Liver (tissue), 9 donors: ENCODE data around the gene JPT2. TPM values are rescaled to one million over a fixed set of nuclear protein-coding genes. Genes with fewer than 3 reads are reported as not detected.

Source experiments
- DNase-seq: peaks from one replicate; pipeline ENCODE4 v3.0.0-alpha.2; 2017; ENCODE audit warnings: low spot score
- H3K27ac ChIP-seq, 2 donors: one replicate each; pipeline ENCODE4 v1.7.0; 2013; ENCODE audit warnings: inconsistent platforms in 2 of 2, low read length in 2 of 2, control low read depth in 1 of 2, low read depth in 1 of 2, mild to moderate bottlenecking in 1 of 2
- H3K27me3 ChIP-seq, 4 donors: one replicate each; pipeline versions ENCODE4 v1.6.1 to v1.7.0; 2013; ENCODE audit warnings: low read length in 3 of 4, inconsistent platforms in 1 of 4, mild to moderate bottlenecking in 1 of 4, moderate library complexity in 1 of 4; ENCODE audit not compliant: control insufficient read depth in 4 of 4, insufficient read depth in 4 of 4
- H3K36me3 ChIP-seq, 4 donors: one replicate each; pipeline versions ENCODE4 v1.6.1 to v1.7.0; 2013; ENCODE audit warnings: low read length in 3 of 4, mild to moderate bottlenecking in 3 of 4, low read depth in 1 of 4, moderate library complexity in 1 of 4; ENCODE audit not compliant: control insufficient read depth in 4 of 4, insufficient read depth in 3 of 4
- H3K4me1 ChIP-seq, 4 donors: one replicate each; pipeline versions ENCODE4 v1.6.1 to v1.7.0; 2013; ENCODE audit warnings: low read length in 3 of 4, mild to moderate bottlenecking in 3 of 4, moderate library complexity in 1 of 4; ENCODE audit not compliant: control insufficient read depth in 4 of 4, insufficient read depth in 4 of 4
- H3K4me3 ChIP-seq, 3 donors: one replicate each; pipeline versions ENCODE4 v1.6.1 to v1.7.0; 2013; ENCODE audit warnings: low read length in 3 of 3, control low read depth in 1 of 3, low read depth in 1 of 3, mild to moderate bottlenecking in 1 of 3
- H3K9ac ChIP-seq, 2 donors: one replicate each; pipeline ENCODE4 v1.7.0; 2013; ENCODE audit warnings: low read length in 2 of 2, mild to moderate bottlenecking in 2 of 2, moderate library complexity in 2 of 2, control low read depth in 1 of 2, low read depth in 1 of 2
- H3K9me3 ChIP-seq, 4 donors: one replicate each; pipeline versions ENCODE4 v1.6.1 to v1.7.0; 2013; ENCODE audit warnings: low read length in 3 of 4; ENCODE audit not compliant: control insufficient read depth in 4 of 4
- ATF3 ChIP-seq: IDR thresholded peaks from 2 replicates; pipeline ENCODE4 v1.6.1; 2016; ENCODE audit warnings: antibody characterized with exemption
- CTCF ChIP-seq: fragments of 150-350 bp; IDR thresholded peaks from 2 replicates; pipeline ENCODE4 v1.5.1; 2017; ENCODE audit warnings: improper control_type of control experiment, low read depth, low read length; ENCODE audit not compliant: missing input control
- EGR1 ChIP-seq, 2 donors: IDR thresholded peaks; 2 replicates each; pipeline ENCODE4 v1.6.1; 2016 to 2018; ENCODE audit warnings: antibody characterized with exemption in 2 of 2, low read depth in 2 of 2
- FOXA1 ChIP-seq: IDR thresholded peaks from 2 replicates; pipeline ENCODE4 v1.6.1; 2016; ENCODE audit warnings: antibody characterized with exemption
- FOXA2 ChIP-seq: IDR thresholded peaks from 2 replicates; pipeline ENCODE4 v1.6.1; 2016; ENCODE audit warnings: antibody characterized with exemption
- GABPA ChIP-seq, 2 donors: IDR thresholded peaks in 1 of 2; conservative IDR thresholded peaks in 1 of 2; 2 replicates each; pipeline ENCODE4 v1.6.1; 2016; ENCODE audit warnings: antibody characterized with exemption in 2 of 2, mild to moderate bottlenecking in 1 of 2, moderate library complexity in 1 of 2
- HNF4A ChIP-seq, 2 donors: conservative IDR thresholded peaks; 2 replicates each; pipeline ENCODE4 v1.6.1; 2016; ENCODE audit warnings: antibody characterized with exemption in 2 of 2, mild to moderate bottlenecking in 2 of 2
- HNF4G ChIP-seq: IDR thresholded peaks from 2 replicates; pipeline ENCODE4 v1.6.1; 2016; ENCODE audit warnings: antibody characterized with exemption
- JUND ChIP-seq, 2 donors: IDR thresholded peaks; 2 replicates each; pipeline ENCODE4 v1.6.1; 2016; ENCODE audit warnings: antibody characterized with exemption in 2 of 2
- MAX ChIP-seq: IDR thresholded peaks from 2 replicates; pipeline ENCODE4 v1.6.1; 2016; ENCODE audit warnings: antibody characterized with exemption
- NR2F2 ChIP-seq: IDR thresholded peaks from 2 replicates; pipeline ENCODE4 v1.6.1; 2016; ENCODE audit warnings: antibody characterized with exemption
- REST ChIP-seq: IDR thresholded peaks from 2 replicates; pipeline ENCODE4 v1.6.1; 2016; ENCODE audit warnings: antibody characterized with exemption, mild to moderate bottlenecking
- RXRA ChIP-seq, 2 donors: IDR thresholded peaks; 2 replicates each; pipeline ENCODE4 v1.6.1; 2017 to 2018; ENCODE audit warnings: antibody characterized with exemption in 2 of 2, mild to moderate bottlenecking in 1 of 2
- TAF1 ChIP-seq: conservative IDR thresholded peaks from 2 replicates; pipeline ENCODE4 v1.6.1; 2016; ENCODE audit warnings: antibody characterized with exemption, mild to moderate bottlenecking
- YY1 ChIP-seq: IDR thresholded peaks from 2 replicates; pipeline ENCODE4 v1.6.1; 2016; ENCODE audit warnings: antibody characterized with exemption, mild to moderate bottlenecking
- ZBTB33 ChIP-seq: IDR thresholded peaks from 2 replicates; pipeline ENCODE4 v1.6.1; 2016; ENCODE audit warnings: antibody characterized with exemption
- WGBS: extraction: QIAGEN DNeasy Blood & Tissue Kit; methylation state at CpG from one replicate; pipeline ENCODE4 v1.1.7; 2013; 5-methylcytosine and 5-hydroxymethylcytosine counted together
- polyA plus RNA-seq, 2 donors: library from polyadenylated mRNA; stranded (reverse) in 1 of 2; unstranded in 1 of 2; fragments of 200-250 nt in 1 of 2; fragments of >200 nt in 1 of 2; fragmentation: Nextera tagmentation in 1 of 2; extraction: Ambion mirVana in 1 of 2; gene quantifications; one replicate each; pipeline versions ENCODE4 v1.2.1 to v1.2.3, GENCODE V29; 2013 to 2015
- total RNA-seq, 2 donors: library from RNA; depleted of rRNA; stranded (reverse); fragments of >200 nt; gene quantifications; one replicate each; pipeline ENCODE4 v1.2.3, GENCODE V29; 2014
- donor health status: healthy.
- donor health status: healthy.
- donor health status: healthy.
- donor health status: healthy.
- donor health status: healthy.

The JPT2 gene
- total and polyA plus RNA-seq, 4 donors: 7.4 to 32.6 (median 28.4) TPM

GRCh38 chr16:1645914-1646525 is 32.1 kb upstream of the JPT2 start:
- Histone ChIP-seq H3K9me3 (no peaks in the 10 kb centered on the region), H3K27me3 (no peaks in the 10 kb centered on the region), H3K36me3 (peaks cover 5 to 47% (median 25%) of the 10 kb centered on the region in 4 donors), H3K4me3 (no peak overlapping the region), H3K9ac (no peak overlapping the region), H3K4me1 (no peaks in the 10 kb centered on the region), H3K27ac (no peak overlapping the region)
- 87% methylated on average over 13 of the region's 13 CpGs for WGBS
- no peak for TF ChIP-seq JUND (IDR thresholded peaks at IDR 0.05)
- TF ChIP-seq ATF3: no peak
- no peak for TF ChIP-seq FOXA1
- no peak for TF ChIP-seq MAX
- TF ChIP-seq GABPA (IDR thresholded peaks at IDR 0.05 in 1 of 2, conservative IDR thresholded peaks at IDR 0.05 in 1 of 2): no peak
- TF ChIP-seq HNF4G: no peak
- no peak for TF ChIP-seq ZBTB33
- TF ChIP-seq YY1: no peak
- TF ChIP-seq CTCF: no peak
- no peak for TF ChIP-seq REST
- TF ChIP-seq EGR1 (IDR thresholded peaks at IDR 0.05; ENCODE audit: low read depth in 2 of 2): no peak
- no peak for TF ChIP-seq TAF1
- no peak for TF ChIP-seq FOXA2
- no peak for TF ChIP-seq RXRA (IDR thresholded peaks at IDR 0.05)
- TF ChIP-seq HNF4A (conservative IDR thresholded peaks at IDR 0.05): no peak
- no peak for DNase-seq

GRCh38 chr16:1647856-1648255 is 30.2 kb upstream of the JPT2 start:
- H3K4me1 ChIP-seq: no peaks in the 10 kb centered on the region
- H3K4me3 ChIP-seq: no peak overlapping the region
- no peak overlapping the region for H3K27ac ChIP-seq
- 93% methylated on average over 13 of the region's 13 CpGs for WGBS
- H3K9me3 ChIP-seq: no peaks in the 10 kb centered on the region
- no peak overlapping the region for H3K9ac ChIP-seq
- peaks cover 5 to 40% (median 20%) of the 10 kb centered on the region in 4 donors for H3K36me3 ChIP-seq
- DNase-seq: no peak
- H3K27me3 ChIP-seq: no peaks in the 10 kb centered on the region
- TF ChIP-seq EGR1 (IDR thresholded peaks at IDR 0.05; ENCODE audit: low read depth in 2 of 2): no peak
- TF ChIP-seq ATF3: no peak
- no peak for TF ChIP-seq CTCF
- TF ChIP-seq GABPA (IDR thresholded peaks at IDR 0.05 in 1 of 2, conservative IDR thresholded peaks at IDR 0.05 in 1 of 2): no peak
- no peak for TF ChIP-seq REST
- TF ChIP-seq TAF1: no peak
- TF ChIP-seq YY1: no peak
- no peak for TF ChIP-seq JUND (IDR thresholded peaks at IDR 0.05)
- TF ChIP-seq HNF4A (conservative IDR thresholded peaks at IDR 0.05): no peak
- no peak for TF ChIP-seq FOXA1
- no peak for TF ChIP-seq NR2F2
